ENCODE data around the gene PHIP. TPM values are rescaled to one million over a fixed set of nuclear protein-coding genes. Genes with fewer than 3 reads are reported as not detected.

The PHIP gene
- total and polyA plus RNA-seq, 9 of the 15 experiments (the other 6 are each of a cell fraction or from before 2014, with no cell fraction given): 8.1 to 36.3 (median 16.5) TPM

DNA sequence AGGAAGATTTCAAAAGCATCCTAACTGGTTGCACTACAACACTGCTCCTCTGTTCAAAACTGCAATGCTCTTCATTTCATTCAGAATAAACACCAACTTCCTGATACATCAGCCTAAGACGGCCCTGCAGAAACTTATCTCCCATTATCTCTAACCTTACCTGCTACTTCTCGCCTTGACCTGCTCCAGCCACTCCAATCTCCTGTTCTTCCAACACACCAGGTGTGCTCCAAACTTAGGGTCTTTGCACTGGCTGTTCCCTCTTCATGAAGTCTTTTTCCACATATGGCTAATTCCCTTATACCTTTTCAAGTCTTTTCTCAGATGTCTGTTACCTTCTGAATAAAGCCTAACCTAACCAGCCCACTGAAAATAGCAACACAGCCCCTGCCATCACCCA is 32.1 kb downstream of the PHIP start:
- Histone ChIP-seq H3K27me3 (ENCODE audit: control insufficient read depth in 2 of 2, insufficient read depth in 2 of 2, low read length in 2 of 2) (no peaks in the 10 kb centered on the region), H3K36me3 (ENCODE audit: control insufficient read depth, insufficient read depth, low read length) (peaks cover 67% of the 10 kb centered on the region; the same call in 2 of the 3 replicates), H2AFZ (ENCODE audit: low read depth, low read length) (no peak overlapping the region), H4K20me1 (replicated peaks; ENCODE audit: control insufficient read depth, insufficient read depth, low read length) (no peaks in the 10 kb centered on the region), H3K4me1 (replicated peaks in 1 of 2; ENCODE audit: control insufficient read depth in 2 of 2, insufficient read depth in 2 of 2, low read length in 2 of 2) (no peaks in the 10 kb centered on the region), H3K4me2 (ENCODE audit: insufficient read depth, low read length) (no peak overlapping the region), H3K4me3 (no peak overlapping the region), H3K9me3 (replicated peaks; ENCODE audit: control insufficient read depth, insufficient read depth, low read depth, low read length) (no peaks in the 10 kb centered on the region), H3K27ac (ENCODE audit: extremely low read depth, low read depth, low read length) (no peak overlapping the region), H3K9ac (ENCODE audit: insufficient read depth in 1 of 2, low read depth in 2 of 2, low read length in 2 of 2) (no peak overlapping the region), H3K9me1 (ENCODE audit: control insufficient read depth, insufficient read depth, low read length) (no peaks in the 10 kb centered on the region), H3K79me2 (ENCODE audit: control insufficient read depth, insufficient read depth, low read length) (peaks cover 34% of the 10 kb centered on the region)
- in situ Hi-C loops (cut with MboI): no loop called here
- no peak for FAIRE-seq
- TF ChIP-seq ZNF140 (CRISPR knock-in tag; IDR thresholded peaks at IDR 0.05) (no peak), KLF10 (CRISPR knock-in tag; IDR thresholded peaks at IDR 0.05) (no peak), OTX1 (CRISPR knock-in tag; IDR thresholded peaks at IDR 0.05) (no peak), ERF (CRISPR knock-in tag; IDR thresholded peaks at IDR 0.05) (no peak), ZBED1 (IDR thresholded peaks at IDR 0.05) (no peak), IFI16 (CRISPR knock-in tag; IDR thresholded peaks at IDR 0.05) (no peak), CBX5 (IDR thresholded peaks at IDR 0.05; ENCODE audit: borderline replicate concordance, low read depth) (no peak), MCM7 (IDR thresholded peaks at IDR 0.05) (no peak), ZNF644 (tag; IDR thresholded peaks at IDR 0.05; ENCODE audit: low read depth) (no peak)
- TF ChIP-seq, protein P1, sequence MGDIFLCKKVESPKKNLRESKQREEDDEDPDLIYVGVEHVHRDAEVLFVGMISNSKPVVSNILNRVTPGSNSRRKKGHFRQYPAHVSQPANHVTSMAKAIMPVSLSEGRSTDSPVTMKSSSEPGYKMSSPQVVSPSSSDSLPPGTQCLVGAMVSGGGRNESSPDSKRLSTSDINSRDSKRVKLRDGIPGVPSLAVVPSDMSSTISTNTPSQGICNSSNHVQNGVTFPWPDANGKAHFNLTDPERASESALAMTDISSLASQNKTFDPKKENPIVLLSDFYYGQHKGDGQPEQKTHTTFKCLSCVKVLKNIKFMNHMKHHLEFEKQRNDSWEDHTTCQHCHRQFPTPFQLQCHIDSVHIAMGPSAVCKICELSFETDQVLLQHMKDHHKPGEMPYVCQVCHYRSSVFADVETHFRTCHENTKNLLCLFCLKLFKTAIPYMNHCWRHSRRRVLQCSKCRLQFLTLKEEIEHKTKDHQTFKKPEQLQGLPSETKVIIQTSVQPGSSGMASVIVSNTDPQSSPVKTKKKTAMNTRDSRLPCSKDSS (IDR thresholded peaks at IDR 0.05; ENCODE audit: low read depth, partially characterized antibody): no peak
- TF ChIP-seq, protein P2, sequence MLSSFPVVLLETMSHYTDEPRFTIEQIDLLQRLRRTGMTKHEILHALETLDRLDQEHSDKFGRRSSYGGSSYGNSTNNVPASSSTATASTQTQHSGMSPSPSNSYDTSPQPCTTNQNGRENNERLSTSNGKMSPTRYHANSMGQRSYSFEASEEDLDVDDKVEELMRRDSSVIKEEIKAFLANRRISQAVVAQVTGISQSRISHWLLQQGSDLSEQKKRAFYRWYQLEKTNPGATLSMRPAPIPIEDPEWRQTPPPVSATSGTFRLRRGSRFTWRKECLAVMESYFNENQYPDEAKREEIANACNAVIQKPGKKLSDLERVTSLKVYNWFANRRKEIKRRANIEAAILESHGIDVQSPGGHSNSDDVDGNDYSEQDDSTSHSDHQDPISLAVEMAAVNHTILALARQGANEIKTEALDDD (IDR thresholded peaks at IDR 0.05): no peak
- TF ChIP-seq, protein P3, sequence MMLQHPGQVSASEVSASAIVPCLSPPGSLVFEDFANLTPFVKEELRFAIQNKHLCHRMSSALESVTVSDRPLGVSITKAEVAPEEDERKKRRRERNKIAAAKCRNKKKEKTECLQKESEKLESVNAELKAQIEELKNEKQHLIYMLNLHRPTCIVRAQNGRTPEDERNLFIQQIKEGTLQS (IDR thresholded peaks at IDR 0.05): no peak
- TF ChIP-seq, protein P3 (CRISPR knock-in tag; conservative IDR thresholded peaks at IDR 0.05): no peak
- CTCF ChIA-PET (ENCODE audit: low intra/inter-chr PET ratio): no interaction called here
- no peak for DNase-seq (ENCODE audit: extremely low read depth in 1 of 4, low spot score in 3 of 4)
- intact Hi-C loops (cut with micrococcal nuclease): no loop called here
- BruUV-seq (replicated peaks): no TSS peak
- WGBS (ENCODE audit: insufficient coverage, low coverage, missing lambda C conversion rate): 57% methylated on average over 2 of the region's 2 CpGs
- POLR2A ChIA-PET: no interaction called here
- ATAC-seq: peak; percentile 34; the same call in 2 of the 3 replicates

Measured in K562 (cell line).